ENCODE data around the gene TXNRD2.

GRCh38 chr22:19991395-19991644 is 49.7 kb upstream of the TXNRD2 start:
- TF ChIP-seq CTCF (IDR thresholded peaks at IDR 0.05) (no peak), EP300 (IDR thresholded peaks at IDR 0.05; ENCODE audit: low read depth) (no peak)
